NCI-H69 (cell line): Measurements from ENCODE around the gene RNPEPL1.

Experiments
- DNase-seq: peaks from one replicate; lab custom pipeline; 2025; lab: John Stamatoyannopoulos, UW

The RNPEPL1 gene

GRCh38 chr2:240626531-240627300 lies 58.4 kb downstream of the RNPEPL1 start:
- no peak for DNase-seq

GRCh38 chr2:240627736-240628506 lies 59.6 kb downstream of the RNPEPL1 start:
- DNase-seq: no peak

- DNase-seq: no peak
These were observed 60.2 kb downstream of the RNPEPL1 start for GRCh38 chr2:240628507-240628807.

DNA sequence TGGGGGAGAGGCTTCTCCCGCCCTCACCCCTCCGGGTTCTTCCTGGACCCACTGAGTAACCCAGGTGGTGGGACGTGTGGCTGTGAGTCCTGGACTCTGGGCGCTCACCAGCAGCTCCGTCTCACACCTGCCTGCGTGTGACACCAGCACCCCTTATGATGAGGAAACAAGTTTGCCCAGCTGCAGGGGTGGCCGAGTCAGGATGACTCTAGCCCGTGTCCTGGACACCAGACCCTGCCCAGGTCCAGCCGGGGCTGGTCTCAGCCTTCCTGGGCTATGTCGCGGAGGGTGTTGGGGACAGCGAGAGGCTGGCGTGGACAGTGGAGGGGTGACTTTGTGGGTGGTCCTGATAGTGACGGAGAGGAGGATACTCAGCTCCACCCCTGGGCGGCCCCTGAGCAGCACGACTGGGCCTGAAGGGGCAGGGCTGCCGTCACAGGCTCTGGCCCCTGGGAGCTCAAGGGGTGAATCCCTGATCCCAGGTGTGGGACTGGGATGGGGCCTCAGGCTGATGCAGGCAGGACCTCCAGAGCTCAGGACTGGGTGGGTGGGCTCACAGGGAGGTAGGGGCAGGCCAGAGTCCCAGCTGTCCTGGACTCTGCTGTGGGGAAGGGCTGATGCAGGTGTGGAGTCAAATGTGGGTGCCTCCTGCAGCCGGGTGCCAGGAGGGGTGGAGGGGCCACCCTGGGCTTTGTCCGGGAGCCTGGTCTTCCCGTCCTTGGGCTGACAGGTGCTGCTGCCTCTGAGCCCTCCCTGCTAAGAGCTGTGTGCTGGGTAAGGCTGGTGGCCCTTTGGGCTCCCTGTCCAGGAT lies 60.7 kb downstream of the RNPEPL1 start:
- no peak for DNase-seq

GRCh38 chr2:240629619-240629967 lies 61.3 kb downstream of the RNPEPL1 start:
- DNase-seq: no peak

GRCh38 chr2:240629968-240630770 lies 61.9 kb downstream of the RNPEPL1 start:
- no peak for DNase-seq
